Measurements from ENCODE around the gene CACNG5.

CACNG5 gene

DNA sequence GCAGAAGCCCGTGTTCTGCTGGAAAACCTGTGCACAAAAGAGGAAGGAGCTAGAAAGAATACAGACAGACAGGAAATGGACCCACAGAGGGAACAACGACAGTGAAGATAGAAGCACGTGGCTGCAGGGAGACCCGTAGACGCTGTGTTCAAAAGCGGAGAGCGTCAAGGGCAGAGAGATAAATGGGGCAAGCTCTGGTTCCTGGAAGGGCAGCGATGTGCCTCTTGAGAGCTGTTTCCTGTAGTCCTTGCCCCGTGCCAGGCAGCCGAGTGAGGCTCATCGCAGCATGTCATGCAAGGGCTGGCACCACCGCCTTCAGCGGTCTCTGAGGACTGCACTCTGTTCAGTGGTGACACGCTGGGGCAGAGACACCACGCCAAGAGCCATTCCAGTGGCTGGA is 43.6 kb upstream of the CACNG5 start:
- TF ChIP-seq, protein P1, sequence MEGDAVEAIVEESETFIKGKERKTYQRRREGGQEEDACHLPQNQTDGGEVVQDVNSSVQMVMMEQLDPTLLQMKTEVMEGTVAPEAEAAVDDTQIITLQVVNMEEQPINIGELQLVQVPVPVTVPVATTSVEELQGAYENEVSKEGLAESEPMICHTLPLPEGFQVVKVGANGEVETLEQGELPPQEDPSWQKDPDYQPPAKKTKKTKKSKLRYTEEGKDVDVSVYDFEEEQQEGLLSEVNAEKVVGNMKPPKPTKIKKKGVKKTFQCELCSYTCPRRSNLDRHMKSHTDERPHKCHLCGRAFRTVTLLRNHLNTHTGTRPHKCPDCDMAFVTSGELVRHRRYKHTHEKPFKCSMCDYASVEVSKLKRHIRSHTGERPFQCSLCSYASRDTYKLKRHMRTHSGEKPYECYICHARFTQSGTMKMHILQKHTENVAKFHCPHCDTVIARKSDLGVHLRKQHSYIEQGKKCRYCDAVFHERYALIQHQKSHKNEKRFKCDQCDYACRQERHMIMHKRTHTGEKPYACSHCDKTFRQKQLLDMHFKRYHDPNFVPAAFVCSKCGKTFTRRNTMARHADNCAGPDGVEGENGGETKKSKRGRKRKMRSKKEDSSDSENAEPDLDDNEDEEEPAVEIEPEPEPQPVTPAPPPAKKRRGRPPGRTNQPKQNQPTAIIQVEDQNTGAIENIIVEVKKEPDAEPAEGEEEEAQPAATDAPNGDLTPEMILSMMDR (IDR thresholded peaks at IDR 0.05; ENCODE audit: control insufficient read depth, insufficient read depth, low read depth, low read length, missing control alignments): no peak
- DNase-seq (ENCODE audit: low read depth): no peak
- H3K4me3 ChIP-seq (ENCODE audit: control insufficient read depth, low read depth, low read length): no peak overlapping the region

DNA sequence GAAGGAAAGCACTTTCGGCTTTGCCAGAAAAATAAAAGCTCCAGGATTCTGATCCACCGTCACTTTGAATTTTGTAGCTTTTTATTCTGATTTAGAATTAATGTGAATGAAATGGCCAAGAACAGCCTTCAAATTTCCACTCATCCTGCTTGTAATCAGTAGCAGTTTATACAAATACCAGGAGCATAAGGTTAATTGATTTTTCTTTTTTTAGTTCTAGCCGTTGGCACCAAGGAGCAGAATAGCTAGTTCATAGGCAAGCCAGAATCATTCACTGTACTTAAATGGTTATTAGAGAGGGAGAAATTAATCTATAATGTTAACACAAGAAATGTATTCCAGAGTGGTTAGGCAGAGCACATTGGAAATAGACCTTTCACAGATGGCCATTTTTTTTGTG is 41.1 kb upstream of the CACNG5 start:
- no peak for DNase-seq (ENCODE audit: low read depth)
- H3K4me3 ChIP-seq (ENCODE audit: control insufficient read depth, low read depth, low read length): no peak overlapping the region
- TF ChIP-seq, protein P1 (IDR thresholded peaks at IDR 0.05; ENCODE audit: control insufficient read depth, insufficient read depth, low read depth, low read length, missing control alignments): no peak

- TF ChIP-seq, protein P1 (IDR thresholded peaks at IDR 0.05; ENCODE audit: control insufficient read depth, insufficient read depth, low read depth, low read length, missing control alignments): no peak
- DNase-seq (ENCODE audit: low read depth): no peak
- H3K4me3 ChIP-seq (ENCODE audit: control insufficient read depth, low read depth, low read length): no peak overlapping the region
Observed at GRCh38 chr17:66795486-66795885, 39.4 kb upstream of the CACNG5 start.

GRCh38 chr17:66799849-66800537 is 34.9 kb upstream of the CACNG5 start:
- H3K4me3 ChIP-seq (ENCODE audit: control insufficient read depth, low read depth, low read length): no peak overlapping the region
- TF ChIP-seq, protein P1 (IDR thresholded peaks at IDR 0.05; ENCODE audit: control insufficient read depth, insufficient read depth, low read depth, low read length, missing control alignments): no peak
- DNase-seq (ENCODE audit: low read depth): no peak

- DNase-seq (ENCODE audit: low read depth): no peak
- TF ChIP-seq, protein P1 (IDR thresholded peaks at IDR 0.05; ENCODE audit: control insufficient read depth, insufficient read depth, low read depth, low read length, missing control alignments): no peak
- H3K4me3 ChIP-seq (ENCODE audit: control insufficient read depth, low read depth, low read length): no peak overlapping the region
Observed at GRCh38 chr17:66803474-66803951, 31.4 kb upstream of the CACNG5 start.

DNA sequence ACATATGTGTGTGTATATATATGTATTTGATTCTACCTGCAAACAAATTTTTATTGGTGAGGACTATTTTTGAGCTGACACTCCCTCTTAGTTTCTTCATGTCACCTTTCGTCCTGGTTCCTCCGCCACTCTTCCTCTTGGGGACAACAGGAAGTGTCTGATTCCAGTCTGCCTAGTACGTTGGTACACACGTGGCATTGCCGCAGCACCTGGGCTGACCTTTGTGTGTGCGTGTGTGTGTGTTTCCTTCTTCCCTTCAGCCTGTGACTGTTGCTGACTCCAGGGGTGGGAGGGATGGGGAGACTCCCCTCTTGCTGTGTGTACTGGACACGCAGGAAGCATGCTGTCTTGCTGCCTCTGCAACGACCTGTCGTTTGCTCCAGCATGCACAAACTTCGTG is 29.4 kb upstream of the CACNG5 start:
- TF ChIP-seq, protein P1 (IDR thresholded peaks at IDR 0.05; ENCODE audit: control insufficient read depth, insufficient read depth, low read depth, low read length, missing control alignments): no peak
- no peak for DNase-seq (ENCODE audit: low read depth)
- H3K4me3 ChIP-seq (ENCODE audit: control insufficient read depth, low read depth, low read length): no peak overlapping the region
